A673 (cell line): ENCODE data around the gene HDDC2.

ENCODE experiments used
- CTCF ChIP-seq: fragments of 300-800, 200-600 bp; sonication (generic); conservative IDR thresholded peaks from 2 replicates; pipeline ENCODE4 v1.5.1; 2017; ENCODE audit warnings: low read depth, mild to moderate bottlenecking, antibody characterized with exemption, low read length, moderate library complexity, mixed read lengths
- EZH2 ChIP-seq: fragments of 200-600 bp; sonication (generic); IDR thresholded peaks from 2 replicates; pipeline ENCODE4 v1.6.1; 2017; ENCODE audit warnings: borderline replicate concordance, low read depth, mild to moderate bottlenecking, mixed read lengths, antibody characterized with exemption, low read length; ENCODE audit not compliant: poor library complexity, severe bottlenecking

DNA sequence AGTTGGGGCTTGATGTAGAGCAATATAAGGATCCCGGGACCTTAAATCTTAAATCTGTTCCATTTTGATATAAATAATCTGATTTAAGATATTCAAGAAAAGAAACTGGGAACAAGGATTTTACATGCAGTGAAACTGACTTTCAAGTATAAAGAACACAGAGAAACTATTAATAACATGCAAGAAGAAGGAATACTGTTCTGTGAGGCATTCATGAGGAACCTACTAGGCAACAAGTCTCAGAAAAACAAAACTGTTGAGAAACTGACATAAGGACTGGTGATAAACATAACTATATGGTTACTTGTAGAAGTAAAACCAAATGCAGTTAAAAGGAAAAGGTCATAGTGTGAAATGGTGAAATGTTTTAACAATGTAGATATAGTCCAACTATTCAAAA is 15.8 kb downstream of the HDDC2 start:
- TF ChIP-seq EZH2 (no peak), CTCF (no peak)
